GM12801 (cell line): ENCODE data around the gene ARFGAP3.

ENCODE experiments used
- CTCF ChIP-seq: IDR thresholded peaks from one replicate; pipeline ENCODE4 v1.5.1; 2011; ENCODE audit warnings: control low read depth; ENCODE audit not compliant: insufficient read length; ENCODE audit errors: extremely low read depth

ARFGAP3 gene

GRCh38 chr22:42869463-42869862 is 12.4 kb upstream of the ARFGAP3 start:
- no peak for TF ChIP-seq CTCF

- TF ChIP-seq CTCF = no peak
These were observed 11.7 kb upstream of the ARFGAP3 start for GRCh38 chr22:42868751-42869251.

GRCh38 chr22:42866100-42866499 is 9.0 kb upstream of the ARFGAP3 start:
- TF ChIP-seq CTCF = no peak

- no peak for TF ChIP-seq CTCF
These were observed 8.5 kb upstream of the ARFGAP3 start for GRCh38 chr22:42865536-42865935.

- TF ChIP-seq CTCF = no peak
These were observed 6.4 kb upstream of the ARFGAP3 start for GRCh38 chr22:42863349-42863961.

GRCh38 chr22:42862045-42862734 is 5.1 kb upstream of the ARFGAP3 start:
- TF ChIP-seq CTCF = no peak

- TF ChIP-seq CTCF = no peak
These were observed 3.9 kb upstream of the ARFGAP3 start for GRCh38 chr22:42860968-42861367.
